SK-N-SH treated with all-trans-retinoic acid at 6 μM for 48 hours (cell line): ENCODE data around the gene ETV1.
A peak's percentile ranks its signal among the peaks of the same experiment; 100 is the strongest.

Experiments used
- ATAC-seq: fragments of 200-7000 bp; cut with Tn5 transposase; 3 replicates; pipeline ENCODE4 v1.9.1; 2020; ENCODE audit warnings: mild to moderate bottlenecking, moderate library complexity
- ARNTL ChIP-seq: fragments of 450-650 bp; formaldehyde crosslinking; IDR thresholded peaks from 2 replicates; pipeline ENCODE4 v1.5.0; 2020; ENCODE audit warnings: low read depth, mild to moderate bottlenecking, moderate library complexity, borderline replicate concordance
- CREB5 ChIP-seq: fragments of 250-450 bp; sonication (Bioruptor Pico); IDR thresholded peaks from 2 replicates; pipeline ENCODE4 v1.5.1; 2020; ENCODE audit warnings: low read depth, mild to moderate bottlenecking, moderate library complexity
- CSRNP3 ChIP-seq: fragments of 250-450 bp; sonication (Bioruptor Pico); IDR thresholded peaks from 2 replicates; pipeline ENCODE4 v1.5.1; 2021; ENCODE audit warnings: mild to moderate bottlenecking, moderate library complexity
- ESRRG ChIP-seq: fragments of 250-450 bp; sonication (Bioruptor Pico); IDR thresholded peaks from 2 replicates; pipeline ENCODE4 v1.6.1; 2021; ENCODE audit warnings: mild to moderate bottlenecking
- GLIS3 ChIP-seq: fragments of 250-450 bp; sonication (Bioruptor Pico); IDR thresholded peaks from 2 replicates; pipeline ENCODE4 v1.5.0; 2020; ENCODE audit warnings: mild to moderate bottlenecking, moderate library complexity
- ISL1 ChIP-seq: fragments of 250-450 bp; sonication (Bioruptor Pico); IDR thresholded peaks from 2 replicates; pipeline ENCODE4 v2.1.2; 2022; ENCODE audit warnings: mild to moderate bottlenecking, moderate library complexity
- OSR1 ChIP-seq: fragments of 250-450 bp; sonication (Bioruptor Pico); IDR thresholded peaks from 2 replicates; pipeline ENCODE4 v1.8.0; 2022; ENCODE audit warnings: moderate library complexity, mild to moderate bottlenecking, inconsistent platforms
- PATZ1 ChIP-seq: fragments of 250-450 bp; sonication (Bioruptor Pico); IDR thresholded peaks from 2 replicates; pipeline ENCODE4 v1.8.0; 2020; ENCODE audit warnings: mild to moderate bottlenecking, moderate library complexity, borderline replicate concordance
- POU6F1 ChIP-seq: fragments of 250-450 bp; sonication (Bioruptor Pico); IDR thresholded peaks from 2 replicates; pipeline ENCODE4 v1.8.0; 2021; ENCODE audit warnings: low read depth, mild to moderate bottlenecking, moderate library complexity, borderline replicate concordance
- PPARA ChIP-seq: fragments of 250-450 bp; sonication (Bioruptor Pico); IDR thresholded peaks from 2 replicates; pipeline ENCODE4 v1.5.0; 2020; ENCODE audit warnings: mild to moderate bottlenecking, borderline replicate concordance
- RARB ChIP-seq: fragments of 250-450 bp; sonication (Bioruptor Pico); IDR thresholded peaks from 2 replicates; pipeline ENCODE4 v1.8.0; 2021; ENCODE audit warnings: mild to moderate bottlenecking, moderate library complexity
- SNAI2 ChIP-seq: fragments of 250-450 bp; sonication (Bioruptor Pico); IDR thresholded peaks from 2 replicates; pipeline ENCODE4 v1.5.0; 2020; ENCODE audit warnings: mild to moderate bottlenecking, moderate library complexity
- TCF4 ChIP-seq: fragments of 250-450 bp; sonication (Bioruptor Pico); IDR thresholded peaks from 2 replicates; pipeline ENCODE4 v1.8.0; 2021; ENCODE audit warnings: mild to moderate bottlenecking, moderate library complexity, borderline replicate concordance
- TOX ChIP-seq: fragments of 250-450 bp; sonication (Bioruptor Pico); IDR thresholded peaks from 2 replicates; pipeline ENCODE4 v1.8.0; 2021; ENCODE audit warnings: mild to moderate bottlenecking, moderate library complexity, borderline replicate concordance
- TSHZ2 ChIP-seq: fragments of 250-450 bp; sonication (Bioruptor Pico); IDR thresholded peaks from 2 replicates; pipeline ENCODE4 v1.5.0; 2020; ENCODE audit warnings: mild to moderate bottlenecking, moderate library complexity
- ZFP3 ChIP-seq: fragments of 250-450 bp; sonication (Bioruptor Pico); IDR thresholded peaks from 2 replicates; pipeline ENCODE4 v1.5.0; 2020; ENCODE audit warnings: mild to moderate bottlenecking, moderate library complexity
- ZFP30 ChIP-seq: fragments of 450-650 bp; formaldehyde crosslinking; IDR thresholded peaks from 2 replicates; pipeline ENCODE4 v1.5.0; 2022; ENCODE audit warnings: mild to moderate bottlenecking, moderate library complexity
- ZNF565 ChIP-seq: fragments of 450-650 bp; formaldehyde crosslinking; conservative IDR thresholded peaks from 2 replicates; pipeline ENCODE4 v1.5.0; 2020; ENCODE audit warnings: low read depth, mild to moderate bottlenecking, moderate library complexity

Gene ETV1

GRCh38 chr7:13890793-13891192 lies 98.7 kb downstream of the ETV1 start:
- no peak for ATAC-seq

GRCh38 chr7:13886356-13886755 lies 103.1 kb downstream of the ETV1 start:
- no peak for ATAC-seq
- no peak for TF ChIP-seq TSHZ2 (CRISPR knock-in tag)
- TF ChIP-seq CREB5 (CRISPR knock-in tag) = no peak
- no peak for TF ChIP-seq TCF4 (CRISPR knock-in tag)
- no peak for TF ChIP-seq CSRNP3 (CRISPR knock-in tag)

More at GRCh38 chr7:13890793-13891192, 98.7 kb downstream of the ETV1 start:
- no peak for TF ChIP-seq ZFP30 (CRISPR knock-in tag)
- TF ChIP-seq PPARA (CRISPR knock-in tag) = no peak
- no peak for TF ChIP-seq OSR1
- no peak for TF ChIP-seq POU6F1 (CRISPR knock-in tag)
- TF ChIP-seq TOX = no peak
- TF ChIP-seq ARNTL (CRISPR knock-in tag) = no peak
- TF ChIP-seq SNAI2 (CRISPR knock-in tag) = no peak
- no peak for TF ChIP-seq RARB (CRISPR knock-in tag)
- TF ChIP-seq ZNF565 = no peak
- TF ChIP-seq ZFP3 (CRISPR knock-in tag) = no peak
- TF ChIP-seq CSRNP3 (CRISPR knock-in tag) = no peak
- no peak for TF ChIP-seq PATZ1 (CRISPR knock-in tag)
- 0 out of 2 replicates have a peak, but pooled peaks have one; percentile 61 for TF ChIP-seq GLIS3 (CRISPR knock-in tag)
- TF ChIP-seq ISL1 (CRISPR knock-in tag) = peak; percentile 96
- TF ChIP-seq CREB5 (CRISPR knock-in tag) = no peak
- no peak for TF ChIP-seq ESRRG (CRISPR knock-in tag)
- peak; percentile 54; the same call in 1 of the 2 replicates for TF ChIP-seq TSHZ2 (CRISPR knock-in tag)
- TF ChIP-seq, all 23 proteins: peak for 3
